HG03521 (cell line): ENCODE results near the gene SLC22A4.
A peak's percentile ranks its signal among the peaks of the same experiment; 100 is the strongest.

Experiments used
- ATAC-seq: cut with Tn5 transposase; IDR thresholded peaks from one replicate; pipeline ENCODE4 v1.9.1; 2021; ENCODE audit warnings: mild to moderate bottlenecking, moderate library complexity; ENCODE audit not compliant: unreplicated experiment

The SLC22A4 gene

DNA sequence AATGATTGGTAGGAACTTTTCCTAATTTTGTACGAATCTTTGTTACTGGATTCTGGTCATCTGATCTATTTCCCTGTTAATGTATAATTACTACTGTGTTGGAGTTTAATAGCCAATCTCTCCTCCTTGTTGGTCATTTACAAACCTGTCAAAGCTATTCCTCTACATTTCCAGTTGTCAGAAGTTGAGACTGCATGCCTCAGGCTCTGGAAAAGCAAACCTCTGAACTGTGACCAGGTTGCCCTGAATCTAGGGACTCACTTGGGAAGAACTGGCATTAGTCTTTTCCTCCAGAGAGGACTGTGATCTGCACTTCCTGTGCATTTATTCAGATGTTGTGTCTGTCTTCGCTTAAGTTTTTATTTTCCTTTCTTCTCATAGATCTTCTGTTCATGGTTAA, 20.6 kb upstream of the SLC22A4 start:
- ATAC-seq = no peak

DNA sequence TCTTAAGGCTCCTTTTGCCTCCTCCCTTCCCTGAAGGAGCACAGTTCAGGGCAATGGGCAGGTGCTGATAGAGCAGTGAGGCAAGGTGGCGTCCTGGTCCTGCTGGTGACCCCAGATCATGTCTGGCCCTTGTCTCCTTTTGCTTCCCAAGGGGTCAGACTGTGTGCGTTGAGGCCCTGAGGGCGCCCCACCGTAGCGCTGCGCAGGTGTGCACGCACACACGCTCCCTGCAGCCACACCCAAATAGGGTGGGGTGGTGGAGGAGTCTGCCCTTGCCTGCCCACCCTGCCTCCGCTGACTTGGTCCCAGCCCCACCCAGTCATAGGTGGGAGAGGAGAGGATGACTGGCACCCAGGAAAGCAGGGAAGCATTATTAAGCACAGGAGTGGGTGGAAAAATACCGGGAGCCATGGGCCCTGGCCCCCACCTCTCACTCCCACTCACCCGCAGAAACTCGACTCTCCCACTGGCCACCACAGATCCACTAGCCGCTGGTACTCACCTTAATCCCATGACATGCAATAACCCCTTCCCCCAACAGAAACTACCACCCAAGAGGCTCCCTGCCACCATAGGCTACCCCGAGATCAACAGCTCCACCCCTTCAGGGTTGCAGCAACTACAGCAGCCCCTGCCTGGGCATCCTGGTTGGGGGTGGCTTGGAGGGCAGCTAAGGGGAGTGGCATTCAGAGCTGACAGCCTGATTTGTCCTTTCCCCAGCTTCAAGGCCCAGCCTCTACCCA, 20.0 kb upstream of the SLC22A4 start:
- no peak for ATAC-seq

DNA sequence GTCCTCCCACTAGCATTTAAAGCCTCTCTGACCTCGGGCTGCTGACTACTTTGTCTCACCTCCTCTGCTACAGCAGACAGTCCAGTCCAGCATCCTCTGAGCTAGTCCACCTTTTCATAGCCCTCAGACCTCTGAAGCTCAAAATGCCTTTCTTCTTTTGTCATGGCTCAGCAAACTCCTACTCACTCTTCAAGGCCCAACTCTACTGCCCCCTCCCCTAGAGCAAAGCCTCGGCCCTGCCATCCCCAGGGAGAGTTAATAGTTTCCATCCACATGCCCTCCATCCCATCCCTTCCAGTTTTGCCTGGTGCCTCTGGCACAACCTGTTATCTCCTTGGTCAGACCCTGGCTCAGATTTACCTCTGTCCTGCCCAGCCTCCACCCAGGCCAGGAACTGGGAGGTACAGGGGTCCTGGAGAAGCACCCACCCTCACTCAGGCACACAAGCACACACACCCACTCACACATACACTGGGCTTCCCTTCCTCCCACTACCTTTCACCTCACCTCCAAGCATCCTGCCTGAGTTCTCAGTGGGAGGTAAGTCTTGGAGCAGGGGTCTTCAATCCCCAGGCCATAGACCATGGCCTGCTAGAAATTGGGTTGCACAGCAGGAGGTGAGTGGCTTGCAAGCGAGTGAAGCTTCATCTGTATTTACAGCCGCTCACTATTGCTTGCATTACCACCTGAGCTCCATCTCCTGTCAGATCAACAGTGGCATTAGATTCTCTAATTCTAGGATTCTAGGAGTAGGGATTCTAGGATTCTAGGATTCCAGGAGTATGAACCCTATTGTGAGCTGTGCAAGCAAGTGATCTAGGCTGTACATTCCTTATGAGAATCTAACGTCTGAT, 18.6 kb upstream of the SLC22A4 start:
- ATAC-seq = no peak

DNA sequence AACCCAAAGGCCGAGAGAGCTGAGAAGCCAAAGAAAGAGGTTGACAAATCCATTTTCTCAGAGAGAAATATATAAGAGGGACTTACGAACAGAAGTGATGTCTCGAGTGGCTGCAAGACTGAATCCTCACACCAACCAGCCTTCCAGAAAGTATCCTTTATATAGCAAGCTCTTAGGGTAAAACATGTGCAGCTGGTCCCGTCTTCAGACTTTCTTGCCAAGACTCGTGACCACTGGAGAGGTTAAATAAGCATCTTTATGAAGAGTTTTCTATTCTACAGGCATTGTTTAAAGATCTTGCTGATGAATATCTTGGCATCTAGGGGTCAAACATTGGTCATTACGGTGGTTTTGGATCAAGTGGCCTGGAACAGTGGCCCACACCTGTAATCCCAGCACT, 16.9 kb upstream of the SLC22A4 start:
- ATAC-seq = no peak

DNA sequence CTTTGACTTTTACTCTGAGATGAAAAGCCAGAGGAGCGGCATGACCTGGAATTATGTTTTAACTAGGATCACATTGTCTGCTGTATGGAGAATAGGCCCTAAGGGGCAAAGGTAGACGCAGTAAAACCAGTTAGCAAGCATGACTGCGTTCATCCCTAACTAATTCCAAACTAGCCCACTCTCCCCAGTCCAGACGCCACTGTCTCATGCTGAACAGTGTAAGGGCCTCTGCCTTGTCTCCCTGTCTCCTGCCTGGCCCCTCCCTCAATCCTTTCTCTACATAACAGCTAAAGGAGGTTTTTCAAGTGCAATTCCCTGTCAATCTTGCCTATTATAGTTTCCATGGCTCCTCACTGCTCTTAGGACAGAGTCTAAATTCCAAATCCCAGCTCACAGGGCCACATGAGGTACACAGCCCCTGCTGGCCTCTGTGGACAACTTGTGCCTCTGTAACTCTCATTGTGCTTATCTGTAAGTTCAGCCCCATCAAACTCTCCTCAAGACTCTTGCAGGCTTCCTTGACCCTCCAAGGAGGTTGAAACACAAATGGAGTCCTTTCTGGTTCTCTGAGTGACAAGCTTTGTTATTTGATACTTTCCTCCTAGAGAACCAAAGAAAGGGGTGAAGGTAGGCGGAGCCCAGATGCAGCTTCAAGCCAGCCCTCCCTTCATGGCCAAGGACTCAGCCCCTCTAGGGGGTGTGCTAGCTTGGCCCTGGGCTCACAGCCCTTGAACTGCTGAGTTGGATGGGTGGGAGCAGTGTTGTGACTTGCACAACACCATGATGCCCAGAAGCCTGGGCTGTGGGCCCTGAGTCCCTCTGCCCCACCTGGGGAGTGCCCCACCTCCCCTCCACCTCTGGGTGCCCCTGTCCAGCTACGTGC, 16.0 kb upstream of the SLC22A4 start:
- no peak for ATAC-seq

DNA sequence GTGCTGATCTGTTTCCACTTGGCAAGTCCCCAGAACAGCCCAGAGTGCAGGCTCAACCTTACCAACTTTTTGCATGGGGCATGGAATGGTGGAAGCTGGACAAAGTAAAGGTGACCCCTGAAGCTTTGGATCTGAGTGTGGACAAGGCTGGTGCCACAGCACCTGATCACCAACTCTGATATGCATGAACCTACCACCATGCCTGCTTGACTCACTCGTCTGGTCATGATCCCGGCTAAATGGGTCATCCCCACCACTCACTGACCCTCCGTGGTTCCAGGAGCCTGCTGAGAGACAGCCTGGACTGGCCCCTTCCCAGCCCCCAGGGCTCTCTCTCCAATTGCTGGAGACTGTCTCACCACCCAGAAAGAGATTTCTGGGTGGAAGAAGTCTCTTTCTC, 14.4 kb upstream of the SLC22A4 start:
- no peak for ATAC-seq

DNA sequence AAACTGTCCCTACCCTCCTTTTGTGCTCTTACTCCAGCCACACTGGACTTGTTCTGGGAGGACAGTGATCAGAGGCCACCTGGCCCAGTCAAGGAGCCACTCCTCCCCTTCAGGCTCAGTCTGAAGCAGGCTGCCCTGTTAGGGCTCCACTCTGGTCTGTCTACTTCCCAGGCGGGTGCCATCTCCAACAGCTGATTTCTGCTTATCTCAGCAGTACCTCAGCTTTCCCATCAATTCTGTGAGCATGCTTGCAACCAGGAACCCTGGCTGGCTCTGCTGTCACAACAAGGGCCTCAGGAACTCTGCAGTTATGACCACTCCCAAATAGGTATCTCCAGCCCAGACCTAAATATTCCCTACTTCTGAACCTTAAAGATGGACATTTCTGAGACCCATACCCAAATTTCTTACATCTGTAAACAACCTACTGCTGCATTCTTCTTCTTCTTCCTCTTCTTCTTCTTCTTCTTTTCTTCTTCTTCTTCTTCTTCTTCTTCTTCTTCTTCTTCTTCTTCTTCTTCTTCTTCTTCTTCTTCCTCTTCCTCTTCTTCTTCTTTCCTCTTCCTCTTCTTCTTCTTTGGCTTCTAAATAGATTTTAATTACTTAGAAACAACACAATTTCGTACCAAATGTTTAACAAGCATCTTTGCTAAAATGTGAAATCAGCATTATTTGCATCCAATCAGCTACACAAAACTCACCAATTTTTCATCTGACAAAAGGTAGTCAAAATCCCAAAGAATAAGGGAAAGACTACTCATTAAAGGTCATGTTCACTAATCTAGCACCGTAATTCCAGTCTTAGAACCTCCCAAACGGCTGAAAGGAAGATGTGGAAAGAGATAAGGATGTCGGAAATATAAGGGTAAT, 13.6 kb upstream of the SLC22A4 start:
- no peak for ATAC-seq

DNA sequence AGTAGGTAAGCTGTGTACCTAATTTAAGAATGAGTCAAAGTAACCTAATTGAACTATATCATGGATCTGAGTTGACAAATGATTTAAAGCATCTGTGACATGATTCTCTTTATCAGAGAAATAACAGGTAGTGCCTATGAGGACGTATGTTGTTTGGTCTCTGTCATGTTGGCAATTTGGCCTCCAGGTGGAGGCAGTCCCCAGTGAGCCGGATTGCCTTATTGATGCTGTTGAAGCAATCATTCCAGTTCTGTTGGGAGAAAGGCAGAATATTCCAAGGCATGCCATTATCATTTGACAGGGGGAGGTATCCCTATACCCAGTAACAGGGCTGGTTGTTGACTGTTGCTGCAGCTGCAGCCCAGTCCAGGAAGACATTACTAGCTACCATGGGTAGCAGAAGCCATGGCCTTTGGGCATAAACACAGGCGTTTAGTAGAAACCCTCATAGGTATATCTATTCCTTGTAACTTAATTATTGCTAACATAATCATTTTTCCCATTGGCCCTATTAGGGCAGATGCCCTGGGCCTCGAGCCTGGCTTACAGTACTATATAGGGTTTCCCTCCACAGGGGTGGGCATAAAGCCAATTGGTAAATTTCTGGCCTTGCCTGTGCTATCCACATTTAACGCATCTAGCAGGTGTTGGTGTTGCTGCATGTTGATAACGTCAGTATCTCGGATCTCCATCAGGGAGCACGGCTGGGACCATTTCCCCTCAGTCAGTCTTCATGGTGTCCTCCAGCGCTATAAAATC, 12.2 kb upstream of the SLC22A4 start:
- no peak for ATAC-seq

DNA sequence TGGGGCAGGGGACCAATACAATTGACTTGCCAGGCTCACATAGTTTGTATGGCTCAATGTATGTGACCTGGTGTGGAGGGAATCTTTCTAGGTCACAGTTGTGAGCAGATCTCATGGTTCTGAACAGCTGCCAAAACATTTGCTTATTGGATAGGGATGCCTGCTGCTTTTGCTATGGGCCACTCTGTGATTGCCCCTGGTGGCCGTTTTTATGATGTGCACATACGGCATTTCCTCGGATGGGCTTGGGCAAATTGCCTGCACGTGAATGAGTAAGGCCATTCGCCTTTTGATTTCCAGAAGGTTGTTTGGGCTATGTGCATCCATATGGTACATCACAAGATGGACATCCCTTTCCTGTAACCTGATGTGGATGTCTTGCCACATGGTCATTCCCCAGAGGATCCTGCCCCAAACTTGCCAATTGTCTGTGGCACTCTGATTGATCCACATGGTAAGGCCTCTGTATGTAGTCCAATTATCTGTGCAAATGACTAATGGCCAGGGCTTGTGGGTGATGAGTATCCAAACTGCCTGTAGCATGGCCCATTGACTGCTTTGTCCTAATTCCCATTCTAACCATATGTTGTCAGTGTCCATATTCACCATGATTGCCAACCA, 10.7 kb upstream of the SLC22A4 start:
- ATAC-seq = no peak

DNA sequence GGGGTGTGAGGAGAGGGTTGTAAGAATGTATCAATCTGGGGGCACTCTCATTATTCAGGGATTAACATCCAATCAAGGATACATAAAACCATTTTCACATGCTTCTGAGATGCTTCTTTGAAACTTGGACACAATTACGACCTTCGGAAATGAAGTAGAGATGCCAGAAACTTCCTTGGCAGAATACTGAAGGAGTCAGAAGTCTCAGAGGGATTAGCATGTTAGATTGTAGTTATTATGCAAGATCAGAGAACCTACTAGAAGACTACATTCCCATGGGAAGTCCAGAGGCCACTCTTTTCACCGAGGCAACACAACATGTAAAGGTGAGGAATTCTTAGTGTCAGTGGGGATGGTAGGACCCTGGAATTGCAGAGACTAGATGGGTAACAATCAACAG, 5.1 kb upstream of the SLC22A4 start:
- no peak for ATAC-seq

DNA sequence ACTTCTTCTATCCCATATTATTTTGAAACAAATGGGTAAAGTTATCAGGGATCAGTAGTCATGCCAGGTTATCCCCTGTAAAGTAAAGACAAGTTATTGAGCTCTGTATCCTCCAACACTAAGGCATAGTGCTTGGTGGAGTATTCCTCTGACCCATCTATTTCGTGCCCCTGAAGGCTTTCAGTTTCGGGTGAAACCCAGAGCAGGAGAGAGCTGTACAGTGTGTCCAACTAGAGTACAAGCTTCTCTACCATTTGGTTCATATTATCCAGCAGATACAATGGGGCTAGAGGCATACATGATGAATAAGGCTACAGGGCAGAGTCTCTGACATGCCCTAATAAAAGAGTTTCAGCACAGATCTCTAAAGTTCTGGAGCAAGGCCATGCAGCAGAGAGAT, 3.2 kb upstream of the SLC22A4 start:
- no peak for ATAC-seq

DNA sequence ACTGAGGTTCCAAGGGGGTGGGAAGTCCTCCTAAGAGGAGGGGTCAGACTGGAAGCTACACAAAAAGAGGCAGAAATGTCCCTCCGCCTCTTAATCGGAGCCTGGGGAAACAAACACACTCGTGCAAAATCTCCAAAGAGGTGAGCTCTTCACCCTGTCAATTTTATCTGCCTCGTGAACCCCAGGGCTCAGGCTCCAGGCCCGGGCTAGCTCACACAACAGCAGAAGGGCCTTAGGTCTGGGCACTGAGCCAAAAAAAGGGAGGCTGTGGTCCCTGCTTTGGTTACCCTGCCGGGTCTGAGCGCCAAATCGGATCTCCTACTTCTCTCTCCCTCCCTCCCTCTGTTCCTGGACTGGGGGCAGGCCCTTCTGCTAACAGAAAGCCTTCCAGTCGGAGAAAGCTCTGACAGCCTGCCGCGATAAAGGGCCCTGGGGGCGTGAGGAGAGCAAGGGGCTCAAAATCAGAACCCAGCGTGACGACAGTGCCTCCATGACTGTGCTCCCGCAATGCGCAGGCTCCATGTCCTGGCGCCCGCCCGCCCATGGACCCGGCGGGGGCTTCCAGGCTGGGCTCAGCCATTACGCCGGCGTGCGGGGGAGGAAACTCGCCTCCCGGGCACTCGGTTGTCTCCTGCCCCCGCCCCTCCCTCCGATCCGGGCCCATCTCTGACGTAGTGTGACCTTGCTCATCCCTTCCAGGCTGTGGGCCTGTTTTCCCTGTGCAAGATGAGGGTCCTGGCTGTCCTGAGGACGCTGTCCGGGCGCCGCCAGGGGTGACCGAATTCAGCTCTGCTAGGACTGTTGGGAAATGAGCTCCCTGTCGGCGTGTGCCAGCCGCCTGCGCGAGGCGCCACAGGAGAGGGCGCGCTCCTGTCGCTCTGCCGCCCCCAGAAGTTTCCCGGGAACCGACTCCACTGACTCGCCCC, 865 bp upstream of the SLC22A4 start:
- peak; percentile 30 for ATAC-seq

DNA sequence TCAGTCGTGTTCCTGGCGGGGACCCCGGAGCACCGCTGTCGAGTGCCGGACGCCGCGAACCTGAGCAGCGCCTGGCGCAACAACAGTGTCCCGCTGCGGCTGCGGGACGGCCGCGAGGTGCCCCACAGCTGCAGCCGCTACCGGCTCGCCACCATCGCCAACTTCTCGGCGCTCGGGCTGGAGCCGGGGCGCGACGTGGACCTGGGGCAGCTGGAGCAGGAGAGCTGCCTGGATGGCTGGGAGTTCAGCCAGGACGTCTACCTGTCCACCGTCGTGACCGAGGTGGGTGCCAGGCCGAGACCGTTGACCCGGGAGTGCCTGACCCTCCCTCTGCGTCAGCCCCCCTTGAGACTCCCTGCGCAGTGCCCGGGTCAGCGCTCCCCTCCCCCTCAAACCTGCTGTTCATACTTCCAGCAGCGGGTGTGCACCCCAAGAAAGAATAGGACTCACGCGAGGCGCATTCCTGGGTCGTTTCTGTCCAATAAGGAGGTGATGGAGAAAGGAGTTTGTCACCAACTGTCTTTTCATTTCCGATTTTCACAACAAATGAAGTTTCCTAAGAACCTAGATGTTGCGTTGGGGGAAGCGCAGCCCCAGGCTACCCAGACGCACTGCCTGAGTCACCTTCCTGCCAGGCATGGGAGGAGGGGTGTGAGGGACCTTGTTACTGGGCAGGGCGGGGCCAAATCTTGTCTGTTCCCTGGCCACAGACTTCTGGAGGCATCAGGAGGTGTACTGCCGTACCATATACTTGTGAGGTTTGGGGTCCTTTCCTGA, 722 bp downstream of the SLC22A4 start:
- ATAC-seq = peak; percentile 18

DNA sequence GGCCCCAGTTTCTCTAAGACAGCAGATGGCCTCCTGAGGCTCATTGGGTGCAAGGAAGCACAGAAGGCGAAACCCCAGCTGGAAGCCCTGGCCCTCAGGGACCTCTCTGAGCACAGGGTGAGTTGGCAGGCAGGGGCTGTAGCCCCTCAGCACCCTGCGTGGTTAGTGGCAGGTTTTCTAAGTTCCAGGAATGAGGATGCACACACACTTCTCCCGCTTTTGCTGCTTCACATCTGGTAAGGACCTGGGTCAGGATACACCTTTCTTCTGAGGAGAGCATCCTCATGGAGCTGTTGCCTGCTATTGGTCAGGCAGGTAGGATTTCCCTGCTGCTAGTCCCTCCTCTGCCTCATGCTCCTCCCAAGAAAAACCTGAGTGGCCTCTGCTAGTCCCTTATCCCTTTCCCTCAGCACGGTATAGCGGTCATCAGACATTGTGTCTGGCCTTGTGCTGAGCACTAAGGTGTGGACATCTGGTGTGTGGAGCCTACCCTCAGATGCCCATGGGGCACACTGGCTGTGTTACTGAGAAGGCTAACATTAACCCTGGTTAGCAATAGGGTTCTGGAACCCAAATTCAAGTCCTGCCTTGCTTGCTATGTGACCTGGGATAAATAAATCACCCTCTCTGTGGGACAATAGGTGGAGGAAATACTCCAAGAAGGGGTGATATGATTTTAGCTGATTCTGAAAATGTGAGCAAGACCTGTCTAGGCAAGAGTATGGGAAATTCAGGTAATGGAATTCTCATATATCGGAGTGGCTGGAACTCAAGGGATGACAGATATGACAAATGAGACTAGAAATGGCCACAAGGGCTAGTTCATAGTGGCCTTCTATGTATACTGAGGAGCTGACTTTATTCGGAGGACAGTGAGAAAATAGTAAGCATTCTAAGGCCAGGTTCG, 1.6 kb downstream of the SLC22A4 start:
- ATAC-seq = no peak

DNA sequence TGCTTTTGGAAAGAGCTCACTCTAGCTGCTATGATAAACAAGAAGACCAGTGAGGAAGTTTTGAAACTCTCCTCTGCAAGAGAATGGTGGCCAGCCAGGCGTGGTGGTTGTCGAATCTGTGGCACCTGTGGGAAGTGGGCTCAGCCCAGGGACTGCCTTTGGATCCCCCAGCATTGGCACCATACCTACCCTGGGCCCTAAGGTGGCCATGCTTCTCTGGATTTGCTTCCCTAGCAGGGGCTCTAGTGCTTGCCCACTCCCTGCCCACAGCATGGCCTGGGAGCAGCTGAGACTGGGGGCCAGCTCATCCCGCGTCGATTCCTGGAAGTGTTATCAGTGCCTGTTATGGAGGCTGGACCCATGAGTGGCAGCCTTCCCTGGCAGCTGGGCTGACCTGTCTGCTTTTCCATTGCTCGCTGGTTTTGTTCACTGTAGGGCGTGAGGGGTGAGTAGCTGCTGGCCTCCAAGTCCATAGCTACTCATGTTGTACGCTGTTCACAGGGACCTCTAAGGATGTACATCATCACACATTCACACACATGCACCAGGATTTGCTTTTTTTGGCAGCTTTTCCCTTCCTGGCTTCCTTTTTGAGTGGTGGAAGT, 2.3 kb downstream of the SLC22A4 start:
- no peak for ATAC-seq
